Measurements from ENCODE around the gene FREM1. TPM values are rescaled to one million over a fixed set of nuclear protein-coding genes. Genes with fewer than 3 reads are reported as not detected.

FREM1 gene
- total RNA-seq, 4 donors from 2014 or later, result 0.10 to 3.3 (median 1.00) TPM

GRCh38 chr9:14752271-14752670 is 158.0 kb downstream of the FREM1 start:
- ATAC-seq, result no peak

GRCh38 chr9:14750821-14751220 is 159.4 kb downstream of the FREM1 start:
- no peak overlapping the region for H3K4me3 ChIP-seq
- no peaks in the 10 kb centered on the region for H3K36me3 ChIP-seq
- H3K27me3 ChIP-seq, result no peaks in the 10 kb centered on the region
- DNase-seq (no peak), ATAC-seq (no peak)
- H3K4me1 ChIP-seq, result no peaks in the 10 kb centered on the region
- in situ Hi-C loops (cut with MboI; ENCODE audit: low sequenced_read_pairs in 4 of 4) (loop anchor here in 1 of 4 donors (25.0 kb wide), 1 partner anchor 289 kb away; no protein-coding TSS in a partner anchor), intact Hi-C loops (cut with DNase I; ENCODE audit: low total_unique reads) (no loop called here)
- no peak overlapping the region for H3K27ac ChIP-seq
- no peaks in the 10 kb centered on the region for H3K9me3 ChIP-seq
- no peak for TF ChIP-seq CTCF (IDR thresholded peaks at IDR 0.05 in 4 of 5, conservative IDR thresholded peaks at IDR 0.05 in 1 of 5)
- TF ChIP-seq POLR2A (IDR thresholded peaks at IDR 0.05), result no peak

More at GRCh38 chr9:14752271-14752670, 158.0 kb downstream of the FREM1 start:
- no peak for DNase-seq
- no peak overlapping the region for H3K27ac ChIP-seq
- in situ Hi-C loops (cut with MboI; ENCODE audit: low sequenced_read_pairs in 4 of 4) (loop anchor here in 1 of 4 donors (25.0 kb wide), 1 partner anchor 290 kb away; no protein-coding TSS in a partner anchor), intact Hi-C loops (cut with DNase I; ENCODE audit: low total_unique reads) (no loop called here)
- no peaks in the 10 kb centered on the region for H3K27me3 ChIP-seq
- H3K9me3 ChIP-seq, result no peaks in the 10 kb centered on the region
- TF ChIP-seq POLR2A (IDR thresholded peaks at IDR 0.05), result no peak
- no peak for TF ChIP-seq CTCF (IDR thresholded peaks at IDR 0.05 in 4 of 5, conservative IDR thresholded peaks at IDR 0.05 in 1 of 5)
- no peak overlapping the region for H3K4me3 ChIP-seq
- no peaks in the 10 kb centered on the region for H3K36me3 ChIP-seq
- no peaks in the 10 kb centered on the region for H3K4me1 ChIP-seq

- intact Hi-C loops (cut with DNase I; ENCODE audit: low total_unique reads) (no loop called here), in situ Hi-C loops (cut with MboI; ENCODE audit: low sequenced_read_pairs in 4 of 4) (loop anchor here in 1 of 4 donors (25.0 kb wide), 1 partner anchor 287 kb away; no protein-coding TSS in a partner anchor)
- Histone ChIP-seq H3K4me1 (no peaks in the 10 kb centered on the region), H3K27me3 (no peaks in the 10 kb centered on the region), H3K27ac (no peak overlapping the region), H3K36me3 (no peaks in the 10 kb centered on the region), H3K4me3 (no peak overlapping the region), H3K9me3 (no peaks in the 10 kb centered on the region)
- TF ChIP-seq POLR2A (IDR thresholded peaks at IDR 0.05) (no peak), CTCF (IDR thresholded peaks at IDR 0.05 in 4 of 5, conservative IDR thresholded peaks at IDR 0.05 in 1 of 5) (no peak)
- ATAC-seq, result no peak
- no peak for DNase-seq
Measured at GRCh38 chr9:14749741-14750211, 160.5 kb downstream of the FREM1 start.

GRCh38 chr9:14748373-14748772 is 161.9 kb downstream of the FREM1 start:
- TF ChIP-seq POLR2A (IDR thresholded peaks at IDR 0.05), result no peak
- TF ChIP-seq CTCF (IDR thresholded peaks at IDR 0.05 in 4 of 5, conservative IDR thresholded peaks at IDR 0.05 in 1 of 5), result no peak
- intact Hi-C loops (cut with DNase I; ENCODE audit: low total_unique reads) (no loop called here), in situ Hi-C loops (cut with MboI; ENCODE audit: low sequenced_read_pairs in 4 of 4) (no loop called here)
- DNase-seq (no peak), ATAC-seq (no peak)
- H3K4me1 ChIP-seq, result no peaks in the 10 kb centered on the region
- no peak overlapping the region for H3K27ac ChIP-seq
- H3K4me3 ChIP-seq, result no peak overlapping the region
- H3K27me3 ChIP-seq, result no peaks in the 10 kb centered on the region
- no peaks in the 10 kb centered on the region for H3K36me3 ChIP-seq
- no peaks in the 10 kb centered on the region for H3K9me3 ChIP-seq

GRCh38 chr9:14747111-14747510 is 163.1 kb downstream of the FREM1 start:
- Histone ChIP-seq H3K27ac (no peak overlapping the region), H3K4me1 (no peaks in the 10 kb centered on the region), H3K36me3 (no peaks in the 10 kb centered on the region), H3K27me3 (no peaks in the 10 kb centered on the region), H3K9me3 (no peaks in the 10 kb centered on the region), H3K4me3 (no peak overlapping the region)
- DNase-seq (no peak), ATAC-seq (no peak)
- no peak for TF ChIP-seq POLR2A (IDR thresholded peaks at IDR 0.05)
- TF ChIP-seq CTCF (IDR thresholded peaks at IDR 0.05 in 4 of 5, conservative IDR thresholded peaks at IDR 0.05 in 1 of 5), result no peak
- intact Hi-C loops (cut with DNase I; ENCODE audit: low total_unique reads), result no loop called here
- in situ Hi-C loops (cut with MboI; ENCODE audit: low sequenced_read_pairs in 4 of 4), result no loop called here
